Transverse colon (tissue), 3 donors: Measurements from ENCODE around the gene PINK1.

ENCODE experiments used
- CTCF ChIP-seq, 5 experiments: fragments of 200-600 bp in 3 of 5; fragments of 450-650 bp in 2 of 5; sonication (generic) in 3 of 5; IDR thresholded peaks; 1 replicate in 2 of 5; 2 replicates in 3 of 5; pipeline ENCODE4 v1.5.1; 2016 to 2017; ENCODE audit warnings: antibody characterized with exemption in 5 of 5, inconsistent platforms in 3 of 5, mild to moderate bottlenecking in 2 of 5, moderate library complexity in 1 of 5
- POLR2A ChIP-seq: fragments of 450-650 bp; IDR thresholded peaks from one replicate; pipeline ENCODE4 v1.6.1; 2016; ENCODE audit warnings: antibody characterized with exemption, mild to moderate bottlenecking, moderate library complexity

GRCh38 chr1:20611652-20612051 is 21.6 kb upstream of the PINK1 start:
- no peak for TF ChIP-seq CTCF (IDR thresholded peaks at IDR 0.05)
- no peak for TF ChIP-seq POLR2A
